NCI-H446 (cell line): Measurements from ENCODE around the gene GABRD.
"Not testable (repeated sequence)": the region's sequence is repeated elsewhere in the genome, so short reads cannot be mapped to it uniquely, and the experiment has no call there.

Source experiments
- DNase-seq, 2 experiments: peaks; one replicate each; lab custom pipeline; 2025; lab: John Stamatoyannopoulos, UW

The GABRD gene, protein sequence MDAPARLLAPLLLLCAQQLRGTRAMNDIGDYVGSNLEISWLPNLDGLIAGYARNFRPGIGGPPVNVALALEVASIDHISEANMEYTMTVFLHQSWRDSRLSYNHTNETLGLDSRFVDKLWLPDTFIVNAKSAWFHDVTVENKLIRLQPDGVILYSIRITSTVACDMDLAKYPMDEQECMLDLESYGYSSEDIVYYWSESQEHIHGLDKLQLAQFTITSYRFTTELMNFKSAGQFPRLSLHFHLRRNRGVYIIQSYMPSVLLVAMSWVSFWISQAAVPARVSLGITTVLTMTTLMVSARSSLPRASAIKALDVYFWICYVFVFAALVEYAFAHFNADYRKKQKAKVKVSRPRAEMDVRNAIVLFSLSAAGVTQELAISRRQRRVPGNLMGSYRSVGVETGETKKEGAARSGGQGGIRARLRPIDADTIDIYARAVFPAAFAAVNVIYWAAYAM

DNA sequence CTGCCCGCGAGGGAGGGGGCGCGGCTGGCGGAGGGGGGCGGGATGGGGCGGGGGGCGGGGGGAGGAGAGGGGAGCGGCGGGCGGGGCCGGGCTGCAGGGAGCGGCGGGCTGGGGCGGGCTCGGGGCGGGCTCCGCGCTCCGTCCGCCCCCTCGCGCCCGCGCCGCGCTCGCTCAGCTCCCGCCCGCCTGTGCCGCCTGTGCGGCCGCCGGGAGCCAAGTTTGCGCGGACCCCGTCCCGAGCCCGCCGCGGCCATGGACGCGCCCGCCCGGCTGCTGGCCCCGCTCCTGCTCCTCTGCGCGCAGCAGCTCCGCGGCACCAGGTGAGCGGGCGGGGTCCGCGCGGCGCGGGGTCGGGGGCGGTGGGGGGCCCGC, at the start of gene GABRD:
Gene GABRD (plus strand): TSS at position 174 of the 372 bp plus-strand sequence. CDS start 79 bp downstream, at position 253.
- no peak for DNase-seq

GRCh38 chr1:1969505-1969900, 49.6 kb upstream of the GABRD start:
- DNase-seq = no peak

- no peak for DNase-seq
Measured at GRCh38 chr1:1969953-1970716, 49.0 kb upstream of the GABRD start.

DNA sequence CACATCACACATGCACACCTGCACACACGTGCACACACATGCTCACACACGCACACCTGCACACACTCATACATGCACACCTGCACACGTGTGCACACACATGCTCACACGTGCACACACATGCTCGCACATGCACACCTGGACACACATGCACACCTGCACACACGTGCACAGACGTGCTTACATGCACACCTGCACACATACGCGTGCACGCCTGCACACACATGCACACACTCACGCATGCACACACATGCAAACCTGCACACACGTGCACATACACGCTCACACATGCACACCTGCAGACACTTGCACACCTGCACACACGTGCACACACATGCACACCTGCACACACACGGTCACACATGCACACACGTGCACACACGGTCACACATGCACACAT, 48.1 kb upstream of the GABRD start:
- DNase-seq = no peak

DNA sequence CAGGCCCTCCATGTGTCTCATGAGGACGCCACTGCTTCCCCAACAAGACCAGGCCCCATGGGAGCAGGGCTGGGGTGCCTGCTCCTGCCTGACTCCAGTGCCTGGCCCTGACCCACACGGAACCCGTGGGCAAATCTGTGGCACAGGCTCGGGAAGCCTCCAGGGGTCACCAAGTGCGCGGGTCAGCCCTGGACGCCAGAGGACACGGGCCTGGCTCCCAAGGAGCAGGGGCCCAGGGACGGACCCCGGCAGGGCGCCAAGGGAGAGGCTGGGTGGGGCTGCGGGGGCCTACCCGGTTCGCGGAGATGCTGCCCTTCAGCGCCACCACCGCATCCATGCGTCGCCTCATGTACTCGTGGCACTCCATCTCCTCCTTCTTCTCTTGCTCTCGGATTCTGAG, 47.5 kb upstream of the GABRD start:
- DNase-seq = no peak

GRCh38 chr1:1972976-1973715, 46.0 kb upstream of the GABRD start:
- no peak for DNase-seq

- DNase-seq = no peak
Measured at GRCh38 chr1:1973716-1974642, 45.2 kb upstream of the GABRD start.

DNA sequence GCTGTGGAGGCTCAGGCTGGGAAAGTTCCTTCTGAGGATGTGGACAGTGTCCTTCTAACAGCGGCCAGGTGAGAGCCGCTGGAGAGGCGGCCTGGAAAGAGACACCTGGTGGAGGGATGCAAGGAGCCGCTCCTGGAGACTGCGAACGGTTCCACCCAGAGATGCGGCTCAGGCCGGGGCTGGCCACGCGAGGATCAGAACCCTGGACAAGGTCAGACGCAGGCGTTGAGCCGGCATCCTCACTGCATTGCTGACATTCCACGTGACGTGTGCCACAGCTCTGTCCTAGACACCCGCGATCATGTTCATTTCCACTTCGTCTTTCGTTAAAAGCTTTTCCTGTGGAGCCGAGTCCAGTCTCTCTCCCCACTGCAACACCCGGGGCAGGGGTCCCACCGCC, 44.3 kb upstream of the GABRD start:
- DNase-seq = no peak

DNA sequence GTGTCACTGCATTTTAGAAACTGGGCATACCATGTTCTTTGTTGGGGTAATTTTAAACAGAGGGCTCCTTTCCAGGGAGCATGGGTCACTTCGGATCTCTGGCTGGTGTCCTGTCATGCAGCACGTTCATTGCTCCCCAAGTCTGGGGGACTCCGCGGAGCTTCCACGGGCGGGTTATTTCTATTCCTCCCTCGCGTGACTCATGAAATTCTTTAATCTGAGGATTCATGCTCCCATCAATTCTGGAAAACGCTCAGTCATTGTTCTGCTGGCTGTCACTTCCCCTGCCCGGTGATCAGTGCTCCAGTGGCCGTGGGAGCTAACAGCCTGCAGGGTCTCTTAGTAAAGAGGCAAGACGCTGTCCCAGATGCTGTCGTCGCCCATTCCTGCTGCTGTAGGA, 43.6 kb upstream of the GABRD start:
- DNase-seq = no peak

GRCh38 chr1:1976031-1976430, 43.1 kb upstream of the GABRD start:
- no peak for DNase-seq

- DNase-seq = no peak
Measured at GRCh38 chr1:1978108-1978507, 41.0 kb upstream of the GABRD start.

- not testable (repeated sequence) for DNase-seq
Measured at GRCh38 chr1:1978690-1979481, 40.3 kb upstream of the GABRD start.

DNA sequence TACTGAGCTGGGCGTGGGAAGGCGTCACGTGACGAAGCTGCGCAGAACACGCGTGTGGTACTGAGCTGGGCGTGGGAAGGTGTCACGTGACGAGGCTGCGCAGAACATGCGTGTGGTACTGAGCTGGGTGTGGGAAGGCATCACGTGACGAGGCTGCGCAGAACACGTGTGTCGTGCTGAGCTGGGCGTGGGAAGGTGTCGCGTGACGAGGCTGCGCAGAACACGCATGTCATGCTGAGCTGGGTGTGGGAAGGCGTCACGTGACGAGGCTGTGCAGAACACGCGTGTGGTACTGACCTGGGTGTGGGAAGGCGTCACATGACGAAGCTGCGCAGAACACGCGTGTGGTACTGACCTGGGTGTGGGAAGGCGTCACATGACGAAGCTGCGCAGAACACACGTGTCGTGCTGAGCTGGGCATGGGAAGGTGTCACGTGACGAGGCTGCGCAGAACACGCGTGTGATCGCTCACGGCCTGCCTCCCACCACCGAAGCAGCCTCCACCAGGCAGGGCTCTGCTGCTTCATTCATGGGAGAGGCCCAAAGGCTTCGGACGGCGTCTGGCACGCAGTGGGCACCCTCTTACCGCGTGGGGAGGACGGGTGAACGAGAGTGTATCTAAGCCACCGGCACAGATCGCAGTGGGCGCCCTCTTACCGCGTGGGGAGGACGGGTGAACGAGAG, 39.5 kb upstream of the GABRD start:
- DNase-seq = no peak

DNA sequence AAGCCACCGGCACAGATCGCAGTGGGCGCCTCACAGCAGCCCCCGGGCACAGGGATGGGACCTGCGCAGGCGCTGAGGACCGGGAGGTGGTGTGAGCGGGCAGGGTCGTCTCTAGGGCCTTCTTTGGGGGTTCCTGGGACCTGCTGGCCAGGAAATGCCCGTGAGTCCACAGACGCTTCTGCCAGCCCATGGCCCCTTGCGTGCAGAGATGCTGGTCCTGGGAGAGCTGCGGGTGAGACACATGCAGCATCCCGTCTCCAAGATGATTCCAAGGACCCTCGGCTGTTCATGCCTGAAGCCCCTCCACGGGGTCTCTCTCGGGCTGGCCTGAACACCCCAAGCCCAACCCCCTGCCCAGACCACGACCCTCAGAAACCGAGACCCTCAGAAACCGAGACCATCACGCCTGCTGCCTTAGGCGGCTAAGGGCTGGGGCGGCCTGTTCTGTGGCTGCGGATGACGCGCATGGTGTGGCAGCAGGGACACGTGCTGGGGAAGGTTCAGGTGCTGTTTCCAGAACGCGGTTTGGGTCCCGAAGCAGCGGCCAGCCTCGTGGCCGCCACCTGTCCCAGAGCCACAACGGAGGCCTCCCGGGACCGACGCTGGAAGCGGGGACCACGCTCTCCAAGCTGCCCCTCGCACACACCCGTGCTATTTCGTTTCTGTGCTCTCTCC, 38.5 kb upstream of the GABRD start:
- no peak for DNase-seq

DNA sequence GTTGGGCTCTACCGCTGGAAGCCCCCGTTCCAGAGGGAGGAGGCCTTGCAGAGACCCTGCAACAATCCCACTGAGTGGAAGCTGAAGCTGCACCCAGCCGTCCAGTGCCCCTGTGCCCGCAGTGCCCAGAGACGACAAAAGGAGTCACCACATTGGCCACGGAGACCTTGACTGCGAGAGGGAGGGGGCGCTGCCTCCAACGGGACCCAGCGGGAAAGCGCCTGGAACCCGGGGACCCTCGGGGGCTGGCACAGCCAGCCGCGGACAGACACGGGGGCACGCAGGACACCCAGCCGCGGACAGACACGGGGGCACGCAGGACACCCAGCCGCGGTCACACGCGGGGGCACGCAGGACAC, 38.0 kb upstream of the GABRD start:
- no peak for DNase-seq

GRCh38 chr1:1981631-1982327, 37.4 kb upstream of the GABRD start:
- not testable (repeated sequence) for DNase-seq

GRCh38 chr1:1982379-1983232, 36.5 kb upstream of the GABRD start:
- no peak for DNase-seq

DNA sequence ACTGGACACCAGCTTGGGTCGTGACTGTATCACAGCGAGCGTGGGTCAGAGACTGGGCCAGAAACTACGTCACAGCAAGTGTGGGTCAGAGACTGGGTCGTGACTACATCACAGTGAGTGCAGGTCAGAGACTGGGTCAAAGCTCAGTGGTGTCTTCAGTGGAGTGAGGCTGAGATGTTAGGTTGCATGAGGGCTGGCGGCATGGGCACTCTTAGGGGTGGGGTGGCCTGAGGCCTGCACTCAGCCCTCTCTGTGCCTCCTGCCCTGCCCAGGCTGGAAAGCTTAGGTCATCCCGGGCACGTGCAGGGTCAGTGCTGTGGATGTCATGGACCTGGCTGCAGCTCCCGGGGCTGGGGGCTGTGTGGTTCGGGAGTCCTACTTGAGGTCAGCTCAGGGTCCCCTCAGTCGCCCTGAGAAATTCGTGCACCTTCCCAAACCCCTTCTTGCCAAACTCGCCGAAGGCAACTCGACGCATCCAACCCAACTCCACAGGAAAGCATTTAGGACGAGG, 34.5 kb upstream of the GABRD start:
- no peak for DNase-seq
